ENCODE measurements around the gene TES. TPM values are rescaled to one million over a fixed set of nuclear protein-coding genes. Genes with fewer than 3 reads are reported as not detected.
"Not testable (repeated sequence)": the region's sequence is repeated elsewhere in the genome, so short reads cannot be mapped to it uniquely, and the experiment has no call there.

Gene TES
- polyA plus RNA-seq, 1 donor from 2014 or later: 150 TPM

DNA sequence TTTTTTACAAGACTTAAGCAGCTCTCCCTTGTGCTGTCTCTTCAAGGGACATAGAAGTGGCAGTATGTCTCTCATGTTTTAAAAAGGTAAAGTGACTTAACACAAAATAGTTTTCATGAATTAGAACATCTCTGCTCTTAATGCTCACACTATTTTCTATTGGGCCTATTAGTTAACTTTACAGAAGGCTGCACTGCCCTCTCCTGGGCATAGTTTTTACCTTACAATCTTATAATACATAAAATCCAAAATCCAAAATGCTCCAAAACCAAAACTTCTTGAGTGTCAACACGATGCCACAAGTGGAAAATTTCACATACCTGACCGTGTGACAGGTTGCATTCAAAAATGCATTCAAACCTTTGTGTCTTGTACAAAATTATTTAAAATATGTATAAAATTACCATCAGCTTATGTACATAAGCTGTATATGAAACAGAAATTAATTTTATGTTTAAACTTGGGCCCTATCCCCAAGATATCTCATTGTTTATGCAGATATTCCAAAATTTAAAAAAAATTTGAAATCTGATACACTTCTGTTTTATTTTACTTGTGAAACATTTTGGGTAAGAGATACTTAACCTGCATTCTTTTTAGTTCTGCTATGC is 25.8 kb downstream of the TES start:
- Mint-ChIP-seq H3K9me3 (no peaks in the 10 kb centered on the region), H3K27me3 (no peaks in the 10 kb centered on the region), H3K27ac (no peak overlapping the region), H3K36me3 (peaks cover 4% of the 10 kb centered on the region), H3K4me3 (no peak overlapping the region), H3K4me1 (peaks cover 8 to 37% (median 16%) of the 10 kb centered on the region in 3 donors)

GRCh38 chr7:116239020-116239419 is 28.7 kb downstream of the TES start:
- Mint-ChIP-seq H3K4me3 (peak overlapping the region in 1 of 4 donors; percentile 61), H3K27ac (no peak overlapping the region), H3K27me3 (no peaks in the 10 kb centered on the region), H3K36me3 (peaks cover 12% of the 10 kb centered on the region), H3K9me3 (no peaks in the 10 kb centered on the region), H3K4me1 (peaks cover 4 to 28% (median 12%) of the 10 kb centered on the region in 3 donors)

DNA sequence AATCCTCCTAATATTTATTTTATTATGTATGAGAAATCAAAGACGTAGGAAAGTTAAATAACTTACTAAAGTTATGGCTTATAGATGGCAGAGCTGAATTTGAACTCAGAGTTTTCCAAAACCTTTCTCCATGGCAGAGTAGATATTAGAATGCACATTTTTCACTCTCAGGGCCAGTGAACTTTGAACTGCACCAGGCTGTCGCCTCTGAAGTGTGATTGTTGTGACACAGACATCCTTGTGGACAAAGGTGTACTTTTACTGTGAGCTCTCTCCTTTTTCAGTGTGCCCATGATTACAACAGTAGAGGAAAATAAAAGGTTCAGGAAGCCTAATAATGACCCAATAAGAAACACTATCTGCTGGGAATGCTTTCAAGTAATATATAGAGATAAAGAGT is 29.1 kb downstream of the TES start:
- Mint-ChIP-seq H3K9me3 (no peaks in the 10 kb centered on the region), H3K4me1 (peaks cover 4 to 28% (median 10%) of the 10 kb centered on the region in 3 donors), H3K27me3 (no peaks in the 10 kb centered on the region), H3K36me3 (peaks cover 16% of the 10 kb centered on the region), H3K27ac (no peak overlapping the region), H3K4me3 (no peak overlapping the region)

GRCh38 chr7:116240024-116240668 is 29.8 kb downstream of the TES start:
- Mint-ChIP-seq H3K9me3 (peaks cover 0 to 2% (median 0%) of the 10 kb centered on the region in 3 donors), H3K27ac (no peak overlapping the region), H3K4me1 (peaks cover 5 to 28% (median 10%) of the 10 kb centered on the region in 3 donors), H3K36me3 (peaks cover 19% of the 10 kb centered on the region), H3K4me3 (peak overlapping the region in 1 of 4 donors; percentile 45), H3K27me3 (no peaks in the 10 kb centered on the region)

DNA sequence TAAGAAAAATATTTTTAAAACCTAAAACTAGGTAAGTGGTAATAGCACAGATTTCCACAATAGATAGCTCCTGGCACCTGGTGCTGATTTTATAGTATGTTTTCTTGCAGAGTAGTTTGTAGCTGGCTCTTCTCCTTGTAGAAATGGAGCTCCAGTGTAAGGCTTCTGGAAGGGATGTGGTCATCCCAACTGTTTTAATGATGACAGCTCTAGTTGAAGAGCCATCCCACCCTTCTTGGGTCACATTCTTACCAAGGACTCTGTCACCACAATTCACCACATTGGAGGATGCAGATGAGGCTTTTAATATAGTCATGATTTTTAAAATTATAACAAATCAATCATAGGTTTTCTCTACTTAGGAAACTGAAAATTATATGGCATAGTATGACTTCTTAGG is 31.0 kb downstream of the TES start:
- Mint-ChIP-seq H3K36me3 (peaks cover 23% of the 10 kb centered on the region), H3K27me3 (no peaks in the 10 kb centered on the region), H3K9me3 (peaks cover 0 to 5% (median 1%) of the 10 kb centered on the region in 3 donors), H3K4me1 (peaks cover 7 to 27% (median 7%) of the 10 kb centered on the region in 3 donors), H3K27ac (no peak overlapping the region), H3K4me3 (no peak overlapping the region)

- Mint-ChIP-seq H3K9me3 (peaks cover 0 to 5% (median 1%) of the 10 kb centered on the region in 3 donors), H3K27ac (peak overlapping the region in 1 of 3 donors; percentile 10), H3K36me3 (peaks cover 29% of the 10 kb centered on the region), H3K4me3 (no peak overlapping the region), H3K4me1 (peaks cover 8 to 29% (median 11%) of the 10 kb centered on the region in 3 donors), H3K27me3 (no peaks in the 10 kb centered on the region)
Observed at GRCh38 chr7:116242178-116242577, 31.8 kb downstream of the TES start.

GRCh38 chr7:116242759-116243158 is 32.4 kb downstream of the TES start:
- Mint-ChIP-seq H3K4me3 (no peak overlapping the region), H3K27me3 (no peaks in the 10 kb centered on the region), H3K4me1 (peaks cover 8 to 26% (median 11%) of the 10 kb centered on the region in 3 donors), H3K36me3 (peaks cover 29% of the 10 kb centered on the region), H3K27ac (no peak overlapping the region), H3K9me3 (peaks cover 0 to 5% (median 1%) of the 10 kb centered on the region in 3 donors)

GRCh38 chr7:116244803-116245202 is 34.5 kb downstream of the TES start:
- peaks cover 28% of the 10 kb centered on the region for H3K36me3 Mint-ChIP-seq
- H3K27ac Mint-ChIP-seq: peak overlapping the region in 1 of 3 donors; percentile 45
- H3K4me3 Mint-ChIP-seq, H3K27me3 Mint-ChIP-seq, H3K9me3 Mint-ChIP-seq: not testable (repeated sequence)
- peaks cover 6 to 22% (median 11%) of the 10 kb centered on the region in 3 donors for H3K4me1 Mint-ChIP-seq

DNA sequence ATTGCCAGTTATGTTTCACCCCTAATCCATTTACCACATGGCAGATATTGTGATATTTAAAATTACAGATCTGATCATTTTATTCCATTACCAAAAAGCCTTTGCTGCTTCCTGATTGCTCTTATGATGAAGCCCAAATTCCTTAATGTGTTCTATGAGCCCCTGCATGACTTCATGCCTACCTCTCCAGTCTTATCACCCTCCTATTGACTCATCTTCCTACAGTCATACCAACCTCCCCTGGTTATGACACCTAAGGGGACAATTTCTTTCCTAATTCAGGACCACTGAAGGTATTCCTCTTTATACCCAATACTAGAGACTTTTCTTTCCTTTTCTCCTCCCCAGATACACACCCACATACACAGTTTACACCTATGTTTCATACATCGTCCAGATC is 36.0 kb downstream of the TES start:
- Mint-ChIP-seq H3K4me3 (peak overlapping the region in 1 of 4 donors; percentile 4), H3K4me1 (peaks cover 6 to 15% (median 9%) of the 10 kb centered on the region in 3 donors), H3K9me3 (peaks cover 0 to 5% (median 1%) of the 10 kb centered on the region in 3 donors), H3K36me3 (peaks cover 25% of the 10 kb centered on the region), H3K27me3 (no peaks in the 10 kb centered on the region), H3K27ac (peak overlapping the region in 2 of 3 donors; percentile 9 to 31)

GRCh38 chr7:116249969-116250553 is 39.7 kb downstream of the TES start:
- peaks cover 0 to 4% (median 1%) of the 10 kb centered on the region in 3 donors for H3K9me3 Mint-ChIP-seq
- H3K36me3 Mint-ChIP-seq: peaks cover 11% of the 10 kb centered on the region
- H3K27ac Mint-ChIP-seq: no peak overlapping the region
- H3K4me1 Mint-ChIP-seq: peaks cover 4 to 9% (median 8%) of the 10 kb centered on the region in 3 donors
- H3K27me3 Mint-ChIP-seq: no peaks in the 10 kb centered on the region
- no peak overlapping the region for H3K4me3 Mint-ChIP-seq

- H3K27me3 Mint-ChIP-seq: no peaks in the 10 kb centered on the region
- no peaks in the 10 kb centered on the region for H3K9me3 Mint-ChIP-seq
- no peak overlapping the region for H3K4me3 Mint-ChIP-seq
- H3K27ac Mint-ChIP-seq: peak overlapping the region in 1 of 3 donors; percentile 78
- H3K4me1 Mint-ChIP-seq: peaks cover 1 to 2% (median 2%) of the 10 kb centered on the region in 3 donors
- H3K36me3 Mint-ChIP-seq: peaks cover 2% of the 10 kb centered on the region
Observed at GRCh38 chr7:116251675-116252074, 41.3 kb downstream of the TES start.

DNA sequence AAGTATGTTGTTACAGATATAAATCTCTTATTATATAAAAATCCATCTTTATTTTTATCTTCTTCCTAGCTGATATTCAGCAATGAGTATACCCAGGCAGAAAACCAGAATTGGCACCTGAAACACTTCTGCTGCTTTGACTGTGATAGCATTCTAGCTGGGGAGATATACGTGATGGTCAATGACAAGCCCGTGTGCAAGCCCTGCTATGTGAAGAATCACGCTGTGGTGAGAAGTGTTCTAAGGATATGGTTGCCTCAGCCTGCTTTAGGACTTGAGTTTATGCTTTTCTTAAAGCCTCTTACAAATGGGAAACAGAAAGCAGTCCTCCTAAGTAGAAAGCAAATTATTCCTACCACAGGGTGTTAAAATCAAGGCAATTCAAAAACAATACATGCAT is 41.9 kb downstream of the TES start:
- peaks cover 2% of the 10 kb centered on the region for H3K36me3 Mint-ChIP-seq
- no peak overlapping the region for H3K27ac Mint-ChIP-seq
- no peaks in the 10 kb centered on the region for H3K9me3 Mint-ChIP-seq
- H3K27me3 Mint-ChIP-seq: no peaks in the 10 kb centered on the region
- peaks cover 0 to 2% (median 0%) of the 10 kb centered on the region in 3 donors for H3K4me1 Mint-ChIP-seq
- H3K4me3 Mint-ChIP-seq: no peak overlapping the region

DNA sequence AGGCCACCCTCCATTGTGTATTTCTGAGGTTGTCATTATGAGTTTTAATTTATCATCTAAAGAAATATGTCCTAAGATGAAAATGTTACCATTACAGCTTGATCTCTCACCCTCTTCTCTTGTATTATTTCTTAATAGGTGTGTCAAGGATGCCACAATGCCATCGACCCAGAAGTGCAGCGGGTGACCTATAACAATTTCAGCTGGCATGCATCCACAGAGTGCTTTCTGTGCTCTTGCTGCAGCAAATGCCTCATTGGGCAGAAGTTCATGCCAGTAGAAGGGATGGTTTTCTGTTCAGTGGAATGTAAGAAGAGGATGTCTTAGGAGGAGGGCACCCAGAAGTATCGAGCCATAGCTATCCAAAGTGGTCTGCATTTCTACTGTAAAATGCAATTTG is 46.8 kb downstream of the TES start:
- Mint-ChIP-seq H3K27me3 (no peaks in the 10 kb centered on the region), H3K9me3 (no peaks in the 10 kb centered on the region), H3K4me1 (peaks cover 2 to 6% (median 2%) of the 10 kb centered on the region in 3 donors), H3K4me3 (no peak overlapping the region), H3K36me3 (peaks cover 3% of the 10 kb centered on the region), H3K27ac (peak overlapping the region in 1 of 3 donors; percentile 71)

- H3K9me3 Mint-ChIP-seq: no peaks in the 10 kb centered on the region
- peaks cover under 1% of the 10 kb centered on the region for H3K27me3 Mint-ChIP-seq
- H3K4me3 Mint-ChIP-seq: no peak overlapping the region
- peaks cover 2 to 6% (median 2%) of the 10 kb centered on the region in 3 donors for H3K4me1 Mint-ChIP-seq
- H3K27ac Mint-ChIP-seq: peak overlapping the region in 1 of 3 donors; percentile 25
- peaks cover 3% of the 10 kb centered on the region for H3K36me3 Mint-ChIP-seq
Observed at GRCh38 chr7:116258734-116259133, 48.4 kb downstream of the TES start.

DNA sequence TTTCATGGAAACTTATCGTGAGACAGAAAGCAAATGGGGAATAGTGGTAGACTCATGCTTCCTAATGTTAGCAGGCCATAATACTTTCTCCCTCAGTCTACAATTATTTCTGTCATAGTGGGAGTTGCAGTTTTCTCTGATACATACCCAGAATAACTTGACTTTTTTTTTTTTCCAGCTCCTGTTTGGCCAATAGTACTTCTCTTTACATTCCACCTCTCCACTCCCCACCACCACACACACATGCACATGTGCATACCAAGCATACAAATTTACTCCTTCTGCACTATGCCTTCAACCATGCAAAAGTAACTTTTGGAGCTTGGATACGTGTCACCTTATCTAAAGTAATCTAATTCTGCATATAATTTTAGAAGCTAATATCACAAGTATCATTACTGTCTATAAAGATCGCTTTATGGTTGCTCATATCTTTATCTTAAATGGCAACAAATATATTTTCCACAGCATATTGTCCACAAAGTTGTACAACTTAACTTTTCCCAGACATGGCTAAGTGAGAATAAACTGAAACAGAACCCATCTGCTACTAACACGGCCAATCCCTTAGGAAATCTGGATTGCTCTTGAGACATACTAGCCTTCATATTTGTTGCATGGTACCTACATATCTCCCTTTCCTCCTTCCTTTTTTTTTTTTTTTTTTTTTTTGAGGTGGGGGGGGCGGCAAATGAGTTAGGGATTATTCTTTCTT is 49.0 kb downstream of the TES start:
- Mint-ChIP-seq H3K36me3 (peaks cover 3% of the 10 kb centered on the region), H3K27ac (no peak overlapping the region), H3K4me1 (peaks cover 2 to 6% (median 2%) of the 10 kb centered on the region in 3 donors), H3K27me3 (peaks cover 2% of the 10 kb centered on the region), H3K4me3 (no peak overlapping the region), H3K9me3 (no peaks in the 10 kb centered on the region)

Data from IgD-negative memory B cell (primary cell).